ENCODE results near the gene SPANXA1. TPM values are rescaled to one million over a fixed set of nuclear protein-coding genes. Genes with fewer than 3 reads are reported as not detected.
"Not testable (repeated sequence)": the region's sequence is repeated elsewhere in the genome, so short reads cannot be mapped to it uniquely, and the experiment has no call there.

The SPANXA1 gene
- not detected in 2 replicates for total RNA-seq

GRCh38 chrX:141584638-141585037 lies at the start of gene SPANXA1:
SPANXA1 (minus strand) TSS chrX:141584738; CDS start chrX:141584678, 60 bp downstream.
- intact Hi-C loops (cut with micrococcal nuclease) = not testable (repeated sequence)

- intact Hi-C loops (cut with micrococcal nuclease) = no loop called here
Measured at GRCh38 chrX:141632124-141632523, 47.6 kb upstream of the SPANXA1 start.

- intact Hi-C loops (cut with micrococcal nuclease) = no loop called here
Measured at GRCh38 chrX:141619336-141619735, 34.8 kb upstream of the SPANXA1 start.

GRCh38 chrX:141609111-141609510 lies 24.6 kb upstream of the SPANXA1 start:
- intact Hi-C loops (cut with micrococcal nuclease) = no loop called here

GRCh38 chrX:141589408-141589807 lies 4.9 kb upstream of the SPANXA1 start, which contains the start of gene SPANXA2:
SPANXA2 (plus strand) TSS chrX:141589708; CDS start chrX:141589768, 60 bp downstream.
- intact Hi-C loops (cut with micrococcal nuclease) = not testable (repeated sequence)

- intact Hi-C loops (cut with micrococcal nuclease) = not testable (repeated sequence)
Measured at GRCh38 chrX:141542551-141542950, 42.0 kb downstream of the SPANXA1 start.

Other genes with a start within 250 kb of the SPANXA1 start
- gene SPANXA2, start 5.0 kb upstream of the SPANXA1 start, total RNA-seq = not detected in 2 replicates
- gene SPANXD, start 114.0 kb upstream of the SPANXA1 start, total RNA-seq = not detected in 2 replicates